Prostate gland (tissue), 2 donors: ENCODE results near the gene IPO11. TPM values are rescaled to one million over a fixed set of nuclear protein-coding genes. Genes with fewer than 3 reads are reported as not detected.

ENCODE experiments used
- DNase-seq: peaks from one replicate; pipeline ENCODE4 v3.0.0-alpha.2; 2019; ENCODE audit warnings: low spot score
- H3K27ac ChIP-seq, 2 donors: fragments of 200-600 bp; sonication (generic); 2 replicates each; pipeline ENCODE4 v1.5.1; 2017 to 2019
- H3K27me3 ChIP-seq: fragments of 200-600 bp; sonication (generic); replicated peaks from 2 replicates; pipeline ENCODE4 v1.5.1; 2019; ENCODE audit not compliant: insufficient read depth
- H3K36me3 ChIP-seq, 2 donors: fragments of 200-600 bp; sonication (generic); 1 replicate in 1 of 2; 2 replicates in 1 of 2; pipeline versions ENCODE4 v1.5.1 to v1.8.1; 2017 to 2019
- H3K4me1 ChIP-seq: fragments of 200-600 bp; sonication (generic); replicated peaks from 2 replicates; pipeline ENCODE4 v1.5.1; 2019
- H3K4me3 ChIP-seq, 2 donors: fragments of 200-600 bp; sonication (generic); 2 replicates each; pipeline ENCODE4 v1.5.1; 2017 to 2019
- H3K9me3 ChIP-seq: fragments of 200-600 bp; sonication (generic); 2 replicates; pipeline ENCODE4 v1.5.1; 2017
- CTCF ChIP-seq, 4 experiments: fragments of 200-600 bp in 2 of 4; fragments of 450-650 bp in 2 of 4; sonication (generic) in 2 of 4; IDR thresholded peaks; 1 replicate in 3 of 4; 2 replicates in 1 of 4; pipeline ENCODE4 v1.5.1; 2016 to 2019; ENCODE audit warnings: antibody characterized with exemption in 4 of 4, mild to moderate bottlenecking in 2 of 4, moderate library complexity in 2 of 4
- POLR2A ChIP-seq: fragments of 450-650 bp; IDR thresholded peaks from one replicate; pipeline ENCODE4 v1.6.1; 2016; ENCODE audit warnings: antibody characterized with exemption, mild to moderate bottlenecking
- POLR2AphosphoS5 ChIP-seq: sonication (generic); formaldehyde crosslinking; IDR thresholded peaks from one replicate; pipeline ENCODE4 v1.6.1; 2017; ENCODE audit warnings: antibody characterized with exemption
- WGBS: methylation state at CpG from one replicate; pipeline ENCODE4 v1.1.5; 2018; 5-methylcytosine and 5-hydroxymethylcytosine counted together
- intact Hi-C: fragments of 100-400 bp; cut with DNase I; formaldehyde crosslinking; loops from one replicate; pipeline ENCODE4 v1.14.2; 2022
- total RNA-seq, 2 donors: library from RNA; depleted of rRNA; stranded (reverse); fragments of >200 nt; gene quantifications; one replicate each; pipeline ENCODE4 v1.1.0, GENCODE V29; 2016

The IPO11 gene
- total RNA-seq, 2 donors from 2014 or later, result 15.5 to 36.2 TPM

GRCh38 chr5:62536783-62537182 is 124.2 kb downstream of the IPO11 start:
- Histone ChIP-seq H3K36me3 (no peaks in the 10 kb centered on the region), H3K4me1 (no peaks in the 10 kb centered on the region), H3K9me3 (no peaks in the 10 kb centered on the region), H3K27me3 (no peaks in the 10 kb centered on the region), H3K27ac (no peak overlapping the region), H3K4me3 (no peak overlapping the region)
- TF ChIP-seq POLR2A, result no peak
- no peak for TF ChIP-seq POLR2AphosphoS5
- TF ChIP-seq CTCF (IDR thresholded peaks at IDR 0.05), result no peak
- intact Hi-C loops, result no loop called here
- WGBS, result 94% methylated on average over 2 of the region's 2 CpGs
- no peak for DNase-seq

GRCh38 chr5:62538017-62538942 is 125.7 kb downstream of the IPO11 start:
- Histone ChIP-seq H3K27ac (no peak overlapping the region), H3K27me3 (no peaks in the 10 kb centered on the region), H3K9me3 (no peaks in the 10 kb centered on the region), H3K4me3 (no peak overlapping the region), H3K4me1 (no peaks in the 10 kb centered on the region), H3K36me3 (no peaks in the 10 kb centered on the region)
- TF ChIP-seq CTCF (IDR thresholded peaks at IDR 0.05), result no peak
- TF ChIP-seq POLR2AphosphoS5, result no peak
- TF ChIP-seq POLR2A, result no peak
- intact Hi-C loops, result no loop called here
- no peak for DNase-seq
- 87% methylated on average over 9 of the region's 9 CpGs for WGBS

GRCh38 chr5:62542720-62543119 is 130.2 kb downstream of the IPO11 start:
- Histone ChIP-seq H3K27ac (no peak overlapping the region), H3K4me3 (no peak overlapping the region), H3K27me3 (no peaks in the 10 kb centered on the region), H3K4me1 (no peaks in the 10 kb centered on the region), H3K9me3 (no peaks in the 10 kb centered on the region), H3K36me3 (no peaks in the 10 kb centered on the region)
- TF ChIP-seq POLR2A (no peak), CTCF (IDR thresholded peaks at IDR 0.05) (no peak), POLR2AphosphoS5 (no peak)
- DNase-seq, result no peak
- WGBS, result 98% methylated on average over 1 of the region's 1 CpG
- intact Hi-C loops, result no loop called here

GRCh38 chr5:62547945-62548630 is 135.5 kb downstream of the IPO11 start:
- H3K27ac ChIP-seq, result no peak overlapping the region

More at GRCh38 chr5:62547945-62548630, 135.5 kb downstream of the IPO11 start:
- no peaks in the 10 kb centered on the region for H3K36me3 ChIP-seq
- no peak for DNase-seq
- TF ChIP-seq CTCF (IDR thresholded peaks at IDR 0.05), result no peak
- TF ChIP-seq POLR2AphosphoS5, result no peak
- TF ChIP-seq POLR2A, result no peak
- H3K27me3 ChIP-seq, result no peaks in the 10 kb centered on the region
- H3K4me1 ChIP-seq, result no peaks in the 10 kb centered on the region
- 76% methylated on average over 3 of the region's 3 CpGs for WGBS
- intact Hi-C loops, result no loop called here
- no peak overlapping the region for H3K4me3 ChIP-seq
- H3K9me3 ChIP-seq, result no peaks in the 10 kb centered on the region
